Suppressor macrophage treated with lipopolysaccharide for 4 hours (primary cell): Measurements from ENCODE around the gene BCLAF1.
"Not testable (repeated sequence)": the region's sequence is repeated elsewhere in the genome, so short reads cannot be mapped to it uniquely, and the experiment has no call there.

ENCODE experiments used
- DNase-seq: peaks from one replicate; pipeline ENCODE4 v3.0.0-alpha.2; 2020

BCLAF1 gene

DNA sequence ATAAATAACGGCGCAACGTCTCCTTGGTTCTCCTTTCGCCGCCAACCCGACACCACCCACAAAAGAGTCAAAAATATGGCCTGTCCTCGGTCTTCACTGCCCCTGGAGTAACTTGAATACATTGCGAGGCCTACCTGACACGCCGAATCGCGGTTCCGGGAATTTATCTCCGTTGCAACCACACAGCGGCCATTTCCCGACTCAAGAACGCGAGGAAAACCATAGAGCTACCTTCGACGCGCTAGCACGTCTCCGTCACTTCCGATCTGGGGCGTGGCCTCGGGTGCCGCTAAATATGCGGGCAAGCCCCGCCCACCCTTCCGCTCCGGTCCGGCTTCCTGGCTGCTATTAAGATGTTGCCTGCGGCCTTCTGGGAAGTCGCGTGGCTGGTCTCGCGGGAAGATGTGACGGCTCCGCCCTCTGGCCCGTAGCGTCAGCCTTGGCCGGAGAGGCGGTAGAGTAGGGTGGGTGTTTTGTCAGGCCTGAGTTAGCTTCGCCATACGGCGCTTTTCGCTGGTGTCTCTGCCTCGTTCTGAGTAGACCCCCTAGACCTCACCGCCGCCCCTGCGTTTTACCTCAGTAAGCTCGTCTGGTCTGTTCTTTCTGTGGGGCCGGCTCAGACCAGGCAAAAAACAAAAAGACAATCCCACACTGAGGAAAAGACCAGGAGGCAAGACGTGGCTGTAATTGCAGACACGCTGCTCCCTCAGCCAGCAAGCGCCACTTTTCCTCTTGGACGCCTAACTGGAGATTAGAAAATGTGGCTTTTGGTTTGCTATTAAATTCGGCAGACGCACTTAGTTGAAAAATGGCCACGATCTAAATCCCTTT lies at the start of gene BCLAF1:
BCLAF1 (minus strand) TSS at position 268 of the 831 bp plus-strand sequence. CDS start 9,980 bp downstream, outside the sequence.
- peak; percentile 100 for DNase-seq

DNA sequence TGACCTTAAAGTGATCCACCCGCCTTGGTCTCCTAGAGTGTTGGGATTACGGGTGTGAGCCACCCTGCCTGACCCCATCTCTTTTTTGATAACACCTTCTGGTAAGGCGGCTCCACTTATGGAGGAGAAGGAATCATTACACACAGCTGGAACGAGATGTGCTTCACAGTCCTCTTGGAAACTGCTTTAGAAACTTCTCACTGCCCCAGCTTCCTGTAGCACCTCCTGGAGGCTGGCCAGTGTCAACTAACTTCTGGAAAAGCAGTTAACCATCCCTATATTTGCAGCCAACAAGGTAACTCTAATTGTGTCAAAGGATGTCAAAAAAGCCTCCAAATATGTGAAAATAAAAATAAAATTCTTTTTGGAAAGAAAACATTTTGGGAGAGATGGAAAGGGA lies 48.8 kb upstream of the BCLAF1 start:
- DNase-seq = no peak

DNA sequence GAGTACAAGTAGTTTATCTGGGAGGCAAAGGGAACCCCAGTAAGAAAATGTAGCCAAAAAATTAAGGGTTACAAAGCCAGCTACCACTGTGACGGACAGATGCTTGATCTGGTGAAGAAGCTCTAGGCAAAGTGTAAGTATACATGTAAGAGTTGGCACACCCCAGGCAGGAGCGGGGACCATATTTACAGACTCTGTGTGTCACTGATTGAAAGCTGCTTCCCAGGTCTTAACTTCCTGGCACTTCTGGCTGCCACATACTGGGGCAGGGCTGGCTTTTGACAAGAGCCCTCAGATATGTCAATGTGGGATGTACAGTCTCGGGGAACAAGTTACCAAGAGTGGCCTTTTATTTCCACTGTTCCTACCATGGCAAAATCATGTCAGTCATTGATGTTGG lies 48.0 kb upstream of the BCLAF1 start:
- no peak for DNase-seq

DNA sequence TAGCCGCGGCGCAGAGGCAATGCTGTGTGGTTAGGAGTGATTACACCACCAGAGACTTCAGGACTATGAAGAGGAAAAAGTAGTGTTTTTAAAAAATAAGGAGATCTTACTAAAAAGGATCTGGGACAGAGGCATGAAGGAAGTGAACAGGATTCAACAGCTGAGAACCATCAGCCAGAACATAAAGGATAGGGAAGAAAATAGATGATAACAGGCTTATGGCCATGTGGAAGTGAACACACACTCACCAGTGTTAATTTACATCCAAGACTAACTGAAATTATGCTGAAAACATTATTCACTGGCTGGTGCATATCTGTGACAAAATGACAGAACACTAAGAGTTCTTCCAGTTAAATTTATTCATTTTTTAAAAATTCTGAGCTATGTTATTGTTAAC lies 47.5 kb upstream of the BCLAF1 start:
- no peak for DNase-seq

DNA sequence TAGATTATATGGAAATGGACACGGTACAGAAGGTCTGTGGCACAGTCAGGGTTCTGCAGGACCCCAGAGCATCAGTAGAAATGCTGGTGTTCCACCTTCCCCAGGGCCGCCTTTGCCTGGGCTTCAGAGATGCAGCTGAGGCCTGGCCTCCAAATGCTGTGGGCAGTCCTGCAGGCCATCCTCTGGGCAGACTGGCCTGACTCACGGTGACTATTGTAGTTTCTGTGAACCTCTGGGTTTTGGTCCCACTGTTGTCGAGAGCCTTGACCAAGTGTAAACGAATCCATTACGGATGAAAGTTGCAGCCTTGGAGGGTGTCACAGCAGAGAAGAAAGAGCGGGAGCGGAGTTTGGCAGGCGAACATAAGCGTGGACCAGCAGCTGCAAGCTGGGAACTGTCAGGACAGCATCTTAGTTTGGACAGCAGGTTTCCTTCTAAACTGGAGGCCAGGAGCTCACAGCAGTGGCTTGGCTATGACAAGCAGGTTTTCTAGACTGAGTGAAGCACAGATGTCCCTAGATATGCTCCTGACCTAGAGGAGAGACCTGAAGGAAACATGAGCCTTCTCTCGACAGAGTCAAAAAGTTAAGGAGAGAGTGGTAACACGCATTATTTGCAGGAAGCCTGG lies 46.2 kb upstream of the BCLAF1 start:
- DNase-seq = no peak

DNA sequence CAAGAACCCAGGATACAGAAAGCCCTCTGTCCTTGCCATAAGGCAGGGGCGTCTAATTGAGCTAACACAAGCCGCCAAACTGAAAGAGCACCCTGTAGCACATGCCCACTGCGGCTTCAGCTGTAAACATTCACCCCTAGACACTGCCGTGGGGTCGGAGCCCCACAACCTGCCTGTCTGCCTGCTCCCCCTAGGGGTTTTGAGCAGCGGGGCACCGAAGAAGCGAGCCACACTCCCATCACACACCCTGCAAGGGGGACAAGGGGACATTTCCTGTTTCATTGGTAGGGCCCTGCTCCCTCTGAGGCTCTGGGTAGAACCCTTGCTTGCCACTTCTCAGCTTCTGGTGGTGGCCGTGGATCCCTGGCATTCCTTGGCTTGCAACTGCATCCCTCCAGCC lies 45.2 kb upstream of the BCLAF1 start:
- no peak for DNase-seq

- no peak for DNase-seq
Observed at GRCh38 chr6:136334465-136334846, 44.8 kb upstream of the BCLAF1 start.

GRCh38 chr6:136333824-136334464 lies 44.3 kb upstream of the BCLAF1 start:
- DNase-seq = no peak

- DNase-seq = no peak
Observed at GRCh38 chr6:136331461-136331860, 41.8 kb upstream of the BCLAF1 start.

- DNase-seq = no peak
Observed at GRCh38 chr6:136330634-136331033, 41.0 kb upstream of the BCLAF1 start.

DNA sequence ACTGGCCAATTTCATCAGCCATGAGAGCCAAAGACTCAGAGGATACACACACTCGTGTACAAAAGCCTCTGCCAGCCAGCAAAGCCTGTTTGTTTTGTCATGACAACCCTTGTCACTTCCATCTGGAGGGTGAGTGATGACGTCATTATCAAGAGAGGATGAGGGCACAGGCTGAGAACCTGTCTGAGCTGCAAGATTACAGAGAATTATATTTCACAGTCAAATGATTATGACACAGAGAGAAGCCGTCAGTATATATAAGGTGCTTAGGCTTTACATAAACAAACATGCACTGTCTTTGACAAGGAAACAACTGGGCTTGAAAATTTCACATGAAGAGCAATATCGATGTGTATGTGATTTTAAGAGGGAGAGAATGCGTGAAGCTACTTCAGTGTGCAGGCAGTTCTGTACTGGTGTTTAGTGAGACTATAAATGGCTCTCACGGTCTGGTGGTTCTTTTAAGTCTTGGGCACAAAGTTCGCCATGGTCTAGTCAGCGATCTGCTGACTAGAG lies 36.5 kb upstream of the BCLAF1 start:
- peak; percentile 15 for DNase-seq

- peak; percentile 10 for DNase-seq
Observed at GRCh38 chr6:136324686-136325380, 35.2 kb upstream of the BCLAF1 start.

DNA sequence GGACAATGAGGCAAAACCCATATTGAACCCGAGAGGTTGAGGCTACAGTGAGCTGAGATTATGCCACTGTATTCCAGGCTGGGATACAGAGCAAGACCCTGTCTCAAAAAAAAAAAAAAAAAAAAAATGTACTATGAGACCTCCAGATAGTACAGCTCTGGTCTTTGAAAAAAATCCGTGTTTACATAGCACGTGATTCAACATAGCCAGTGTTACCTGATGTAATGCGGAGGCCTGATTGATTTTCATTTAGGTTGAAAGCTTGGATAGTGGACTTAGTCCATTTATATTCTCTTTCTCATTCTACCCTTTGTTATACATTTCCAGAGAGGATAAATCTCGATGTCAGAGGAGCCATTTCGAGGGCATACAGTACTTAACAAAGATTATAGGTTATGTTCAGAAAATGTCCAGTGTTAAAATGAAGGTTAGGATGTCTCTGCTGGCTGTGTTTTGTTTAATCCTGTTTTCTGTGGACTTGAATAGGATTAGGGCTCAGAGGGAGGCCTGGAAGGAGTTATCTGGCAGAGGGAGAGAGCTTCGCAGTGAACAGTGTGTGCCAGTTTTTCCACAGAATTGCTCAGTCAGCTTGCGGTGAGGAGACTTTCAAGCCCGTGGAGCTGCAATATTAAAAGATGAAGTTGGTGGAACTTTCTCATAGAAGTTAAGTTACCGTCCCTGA lies 33.9 kb upstream of the BCLAF1 start:
- no peak for DNase-seq

DNA sequence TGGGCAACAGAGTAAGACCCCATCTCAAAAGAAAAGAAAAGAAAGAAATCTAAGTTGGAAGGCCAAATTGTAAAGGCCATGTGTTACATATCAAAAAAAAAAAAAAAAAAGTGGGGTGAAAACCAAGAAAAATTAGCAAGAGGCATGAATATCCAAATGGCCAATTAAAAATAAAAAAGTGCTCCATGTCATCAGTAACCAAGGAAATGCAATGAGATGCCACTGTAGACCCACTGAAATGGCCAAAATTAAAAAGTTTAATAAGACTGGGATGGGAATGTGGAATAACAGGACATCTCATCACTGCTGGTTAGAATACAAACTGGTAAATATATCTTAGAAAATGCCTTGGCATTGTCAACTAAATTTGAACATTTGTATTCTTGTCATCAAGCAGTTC lies 30.1 kb upstream of the BCLAF1 start:
- no peak for DNase-seq

DNA sequence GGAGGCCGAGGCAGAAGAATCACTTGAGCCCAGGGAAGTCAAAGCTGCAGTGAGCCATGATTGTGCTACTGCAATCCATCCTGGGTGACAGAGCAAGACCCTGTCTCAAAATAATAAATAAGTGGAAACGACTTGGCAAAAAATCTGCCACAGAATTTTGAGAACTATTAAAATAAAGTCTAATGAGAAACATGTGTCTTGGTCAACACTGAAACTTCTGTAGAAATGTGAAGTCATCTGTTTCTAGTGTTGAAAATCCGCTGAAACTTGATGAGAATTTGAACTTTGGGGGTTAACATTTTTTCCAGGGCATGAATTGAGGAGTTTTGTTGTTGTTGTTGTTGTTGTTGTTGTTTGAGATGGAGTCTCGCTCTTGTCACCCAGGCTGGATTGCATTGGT lies 29.0 kb upstream of the BCLAF1 start:
- DNase-seq = no peak

DNA sequence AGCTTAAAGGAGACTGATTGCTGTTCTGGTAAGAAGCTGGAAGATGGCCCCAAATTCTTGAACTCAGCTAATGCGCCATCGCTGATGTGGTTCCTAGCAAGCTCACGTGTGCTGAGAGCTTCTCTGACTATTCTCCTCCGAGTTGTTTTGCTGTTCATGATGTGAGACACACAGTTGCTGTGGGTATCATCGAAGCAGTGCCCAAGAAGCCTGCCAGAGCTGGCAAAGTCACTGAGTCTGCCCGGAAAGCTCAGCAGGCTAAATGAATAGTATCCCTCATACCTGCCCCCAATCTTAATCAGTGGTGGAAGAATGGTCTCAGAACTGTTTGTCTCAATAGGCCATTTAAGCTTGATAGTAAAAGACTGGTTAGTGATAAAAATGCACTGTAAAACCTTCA lies 28.3 kb upstream of the BCLAF1 start:
- DNase-seq = no peak

DNA sequence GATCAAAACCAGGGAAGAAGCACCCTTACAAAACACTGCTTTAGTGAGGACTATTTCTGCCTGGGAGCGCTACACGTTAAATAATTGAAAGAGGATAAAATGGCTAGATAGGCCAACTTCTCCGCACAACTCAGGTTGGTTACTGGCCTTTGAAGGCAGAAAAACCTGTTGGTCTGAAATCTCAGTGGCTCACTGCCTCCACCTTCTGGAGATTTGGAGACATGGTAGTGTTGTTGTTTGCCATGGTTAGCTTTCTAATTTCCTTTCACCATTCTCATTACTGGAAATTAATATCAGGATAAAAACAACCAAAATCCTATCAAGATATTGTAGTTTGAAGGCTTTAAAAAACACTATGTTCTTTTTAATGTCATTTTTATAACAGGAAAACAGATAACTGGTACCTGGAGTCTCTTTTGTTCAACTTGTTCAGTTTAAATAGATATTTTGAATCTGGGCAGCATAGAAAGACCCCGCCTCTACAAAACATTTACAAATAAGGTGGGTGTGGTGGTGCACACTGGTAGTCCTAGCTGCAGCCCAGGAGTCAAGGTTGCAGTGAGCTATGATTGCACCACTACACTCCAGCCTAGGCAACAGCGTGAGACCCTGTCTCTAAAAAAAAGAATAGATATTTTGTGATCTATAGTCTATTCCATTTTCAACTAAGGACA lies 27.5 kb upstream of the BCLAF1 start:
- DNase-seq = peak; percentile 68

GRCh38 chr6:136315594-136315993 lies 25.9 kb upstream of the BCLAF1 start:
- DNase-seq = no peak

DNA sequence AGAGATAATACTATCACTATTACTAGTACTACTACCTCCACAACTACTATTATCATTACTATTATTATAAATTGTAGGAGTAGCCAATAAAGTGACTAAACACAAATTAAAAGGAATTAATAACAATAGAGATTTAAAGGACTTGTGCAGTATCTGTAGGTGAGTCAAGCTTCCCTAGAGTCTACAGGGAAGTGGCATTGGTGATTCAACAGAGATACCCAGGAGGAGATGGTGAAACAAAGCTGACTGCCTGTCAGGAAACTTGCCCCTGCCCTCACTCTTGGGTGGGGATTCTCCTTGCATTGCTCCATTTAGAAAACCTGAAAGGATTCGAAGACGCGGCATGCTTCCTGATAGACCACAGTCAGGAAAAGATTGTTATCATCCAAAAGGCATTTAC lies 23.3 kb upstream of the BCLAF1 start:
- DNase-seq = no peak

DNA sequence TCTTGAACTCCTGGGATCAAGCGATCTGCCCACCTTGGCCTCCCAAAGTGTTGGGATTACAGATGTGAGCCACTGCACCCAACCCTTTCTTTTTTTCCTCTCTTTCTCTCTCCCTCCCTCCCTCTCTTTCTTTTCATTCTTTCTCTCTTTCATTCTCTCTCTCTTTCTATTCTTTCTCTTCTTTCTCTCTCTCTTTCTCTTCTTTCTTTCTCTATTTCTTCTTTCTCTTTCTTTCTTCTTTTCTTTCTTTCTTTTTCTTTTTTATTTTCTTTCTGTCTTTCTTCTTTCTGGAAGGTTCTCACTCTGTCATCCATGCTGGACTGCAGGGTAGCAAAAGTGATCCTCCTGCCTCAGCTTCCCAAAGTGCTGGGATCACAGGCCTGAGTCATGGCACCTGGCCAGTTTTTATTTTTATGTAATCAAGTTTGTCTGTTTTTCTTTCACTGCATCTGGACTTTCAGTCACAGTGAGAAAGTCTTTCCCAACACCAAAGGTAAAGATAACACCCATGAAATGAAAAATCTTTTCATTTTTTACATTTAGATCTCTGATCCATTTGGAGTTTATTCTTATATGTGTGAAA lies 20.2 kb upstream of the BCLAF1 start:
- no peak for DNase-seq

DNA sequence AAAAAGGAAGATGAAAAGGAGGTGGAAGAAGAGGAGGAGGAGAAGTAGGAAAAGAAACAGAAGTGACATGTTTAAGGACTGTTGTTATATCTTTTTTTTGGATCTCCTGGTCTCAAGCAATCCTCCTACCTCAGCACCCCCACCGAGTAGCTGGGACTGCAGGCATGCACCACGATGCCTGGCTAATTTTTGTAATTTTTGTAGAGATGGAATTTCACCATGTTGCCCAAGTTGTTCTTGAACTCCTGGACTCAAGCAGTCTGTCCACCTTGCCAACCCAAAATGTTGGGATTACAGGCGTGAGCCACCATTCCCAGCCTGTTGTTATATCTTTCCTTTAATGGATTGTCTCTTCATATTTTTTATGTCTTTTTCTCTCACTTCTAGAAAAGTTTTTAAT lies 19.5 kb upstream of the BCLAF1 start:
- no peak for DNase-seq

DNA sequence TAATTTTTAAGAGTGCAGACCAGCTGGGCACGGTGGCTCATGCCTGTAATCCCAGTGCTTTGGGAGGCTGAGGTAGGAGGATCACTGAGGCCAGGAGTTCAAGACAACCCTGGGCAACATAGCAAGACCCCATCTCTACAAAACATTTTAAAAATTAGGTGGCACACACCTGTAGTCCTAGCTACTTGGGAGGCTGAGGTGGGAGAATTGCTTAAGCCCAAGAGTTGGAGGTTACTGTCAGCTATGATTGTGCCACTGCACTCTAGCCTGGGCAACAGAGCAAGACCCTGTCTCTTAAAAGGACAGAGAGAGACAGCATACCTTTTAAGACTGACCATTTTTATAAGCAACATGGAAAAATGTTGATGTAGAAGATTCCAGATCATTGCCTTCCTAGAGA lies 18.8 kb upstream of the BCLAF1 start:
- not testable (repeated sequence) for DNase-seq
